Gastrocnemius medialis (tissue), 4 donors: Measurements from ENCODE around the gene HINFP.

Experiments used
- CTCF ChIP-seq, 5 experiments: fragments of 450-650 bp in 3 of 5; fragments of 200-600 bp in 2 of 5; sonication (generic) in 2 of 5; IDR thresholded peaks in 4 of 5; conservative IDR thresholded peaks in 1 of 5; 1 replicate in 4 of 5; 2 replicates in 1 of 5; pipeline ENCODE4 v1.5.1; 2016 to 2019; ENCODE audit warnings: antibody characterized with exemption in 5 of 5, mild to moderate bottlenecking in 3 of 5, moderate library complexity in 3 of 5
- POLR2A ChIP-seq, 2 donors: fragments of 450-650 bp; IDR thresholded peaks; one replicate each; pipeline ENCODE4 v1.6.1; 2017; ENCODE audit warnings: antibody characterized with exemption in 2 of 2, mild to moderate bottlenecking in 2 of 2, moderate library complexity in 2 of 2

GRCh38 chr11:119078675-119079420, 42.5 kb upstream of the HINFP start:
- TF ChIP-seq POLR2A (IDR thresholded peaks at IDR 0.05) (no peak), CTCF (IDR thresholded peaks at IDR 0.05 in 4 of 5, conservative IDR thresholded peaks at IDR 0.05 in 1 of 5) (no peak)
